Fibroblast of villous mesenchyme (primary cell): ENCODE data around the gene SYT1. TPM values are rescaled to one million over a fixed set of nuclear protein-coding genes. Genes with fewer than 3 reads are reported as not detected.

ENCODE experiments used
- DNase-seq: peaks from one replicate; pipeline ENCODE4 v3.0.0-alpha.2; 2010; ENCODE audit warnings: low read depth
- H3K4me3 ChIP-seq: 2 replicates; pipeline ENCODE4 v1.5.1; 2011; ENCODE audit warnings: low read depth, mild to moderate bottlenecking, low read length
- CTCF ChIP-seq: IDR thresholded peaks from 2 replicates; pipeline ENCODE4 v1.5.1; 2012; ENCODE audit warnings: low read depth, mild to moderate bottlenecking, low read length; ENCODE audit not compliant: insufficient read depth
- total RNA-seq: library from RNA; depleted of rRNA; stranded (reverse); fragments of >200 nt; gene quantifications from 2 replicates; pipeline ENCODE4 v1.2.3, GENCODE V29; 2012

Gene SYT1
- total RNA-seq, 1 donor, result 3.9 TPM

DNA sequence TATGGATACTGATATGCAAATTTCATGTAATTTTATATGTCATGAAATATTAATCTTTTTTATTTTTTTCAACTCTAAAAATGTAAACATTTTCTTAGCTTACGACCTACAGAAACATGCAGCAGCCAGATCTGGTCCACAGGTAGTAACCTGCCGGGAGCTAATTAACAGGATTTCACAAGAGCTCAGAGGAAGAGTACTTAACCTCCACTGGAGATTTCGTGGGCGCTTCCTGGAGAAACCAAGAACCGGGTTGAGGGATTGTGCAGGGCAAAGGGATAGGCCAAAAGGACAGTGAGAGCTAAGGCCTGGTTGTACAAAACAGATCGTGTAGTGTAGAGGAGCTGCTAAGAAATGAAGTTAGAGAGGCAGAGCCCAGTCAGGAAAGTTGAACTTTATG is 510.5 kb downstream of the SYT1 start:
- no peak for TF ChIP-seq CTCF
- DNase-seq, result no peak
- H3K4me3 ChIP-seq, result no peak overlapping the region

- DNase-seq, result peak; percentile 49
- H3K4me3 ChIP-seq, result no peak overlapping the region
- TF ChIP-seq CTCF, result no peak
Observed at GRCh38 chr12:79378496-79378895, 513.9 kb downstream of the SYT1 start.

GRCh38 chr12:79380402-79380801 is 515.8 kb downstream of the SYT1 start:
- no peak for TF ChIP-seq CTCF
- no peak overlapping the region for H3K4me3 ChIP-seq
- DNase-seq, result no peak

- TF ChIP-seq CTCF, result no peak
- H3K4me3 ChIP-seq, result no peak overlapping the region
- DNase-seq, result no peak
Observed at GRCh38 chr12:79381248-79382208, 517.0 kb downstream of the SYT1 start.

DNA sequence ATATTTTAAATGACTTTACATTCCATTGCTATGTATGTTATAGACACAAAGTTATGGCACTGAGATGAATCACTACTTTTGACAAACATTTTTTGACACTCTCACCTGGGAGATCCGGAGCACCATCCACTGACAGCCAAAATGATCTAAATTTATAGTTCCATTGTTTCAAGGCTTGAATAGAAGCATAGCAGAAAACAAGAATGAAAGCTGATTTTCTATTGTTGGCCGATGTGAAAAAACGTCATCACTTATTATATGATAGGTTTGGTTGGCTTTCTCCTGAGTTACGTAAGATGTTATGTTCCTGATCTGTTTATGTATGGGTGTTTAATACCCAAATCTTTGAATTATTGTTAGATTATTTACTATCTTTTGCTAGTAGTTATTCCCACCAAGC is 520.0 kb downstream of the SYT1 start:
- no peak for DNase-seq
- H3K4me3 ChIP-seq, result no peak overlapping the region
- TF ChIP-seq CTCF, result no peak

DNA sequence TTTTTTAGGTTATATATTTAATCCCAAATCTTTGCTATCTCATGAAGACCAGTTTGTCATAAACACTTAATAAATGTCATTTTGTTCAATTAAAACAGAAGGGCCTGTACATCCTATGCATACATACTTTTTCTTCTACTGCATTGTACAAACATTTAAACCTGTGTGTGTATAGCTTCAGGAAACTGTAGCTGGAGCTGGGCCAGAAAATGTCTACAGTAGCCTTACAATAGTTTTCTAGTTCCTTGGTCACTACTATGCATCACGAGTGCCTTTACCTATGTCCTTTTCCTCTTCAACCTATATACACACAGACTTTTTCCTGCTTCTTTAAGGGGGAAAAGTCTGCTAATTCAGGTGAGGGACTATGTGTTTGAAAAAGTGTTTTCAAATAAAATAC is 523.4 kb downstream of the SYT1 start:
- H3K4me3 ChIP-seq, result no peak overlapping the region
- no peak for DNase-seq
- TF ChIP-seq CTCF, result no peak
